KOPT-K1 (cell line): ENCODE measurements around the gene CREB5.

Experiments
- H3K27ac ChIP-seq: fragments of 200-600 bp; sonication (generic); 2 replicates; pipeline ENCODE4 v1.5.1; 2016; ENCODE audit warnings: antibody characterized with exemption, mild to moderate bottlenecking, low read depth, low read length; ENCODE audit not compliant: poor library complexity, severe bottlenecking
- H3K36me3 ChIP-seq: fragments of 200-600 bp; sonication (generic); 2 replicates; pipeline ENCODE4 v1.5.1; 2017; ENCODE audit warnings: antibody characterized with exemption, mild to moderate bottlenecking, low read length, moderate library complexity; ENCODE audit not compliant: insufficient read depth
- H3K9me3 ChIP-seq: fragments of 200-600 bp; sonication (generic); 2 replicates; pipeline ENCODE4 v1.5.1; 2017; ENCODE audit warnings: antibody characterized with exemption, low read length, mild to moderate bottlenecking; ENCODE audit not compliant: insufficient read depth, poor library complexity, severe bottlenecking

CREB5 gene

DNA sequence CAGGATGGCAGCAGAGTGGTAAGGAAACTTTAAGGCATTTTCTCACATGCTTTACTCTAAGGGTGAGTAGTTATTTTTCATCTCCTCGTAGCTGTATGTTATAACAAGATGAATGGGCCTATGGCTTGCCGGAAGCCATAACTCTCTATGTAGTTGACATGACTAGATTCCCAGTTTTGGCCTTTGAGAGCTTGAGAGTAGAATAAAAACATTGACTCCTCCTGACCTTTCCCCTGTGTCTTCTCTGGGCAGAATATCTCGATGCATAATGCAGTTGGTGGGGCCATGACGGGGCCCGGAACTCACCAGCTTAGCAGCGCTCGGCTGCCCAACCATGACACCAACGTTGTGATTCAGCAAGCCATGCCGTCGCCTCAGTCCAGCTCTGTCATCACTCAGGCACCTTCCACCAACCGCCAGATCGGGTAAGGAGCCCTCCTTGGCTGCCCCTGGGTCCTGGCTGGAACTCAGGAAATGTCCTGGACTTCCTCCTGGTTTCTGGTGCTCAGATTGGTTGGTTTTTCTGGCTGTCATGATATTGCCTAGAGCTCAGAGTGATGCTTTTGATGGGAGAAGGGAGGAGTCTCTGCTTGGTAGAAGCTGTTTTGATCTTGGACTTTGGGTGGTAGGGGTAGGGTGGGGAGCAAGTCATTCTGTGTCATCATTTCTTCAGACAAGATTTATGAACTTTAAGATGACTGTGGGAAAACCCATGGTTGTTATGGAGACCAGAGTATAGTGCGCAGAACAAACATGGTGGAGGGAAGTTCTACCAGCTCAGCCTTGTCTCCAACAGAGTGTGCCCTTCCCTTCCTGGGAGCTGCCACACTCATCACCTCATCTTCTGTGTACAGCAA, 158.0 kb downstream of the CREB5 start:
- Histone ChIP-seq H3K9me3 (no peaks in the 10 kb centered on the region), H3K36me3 (no peaks in the 10 kb centered on the region), H3K27ac (no peak overlapping the region)

DNA sequence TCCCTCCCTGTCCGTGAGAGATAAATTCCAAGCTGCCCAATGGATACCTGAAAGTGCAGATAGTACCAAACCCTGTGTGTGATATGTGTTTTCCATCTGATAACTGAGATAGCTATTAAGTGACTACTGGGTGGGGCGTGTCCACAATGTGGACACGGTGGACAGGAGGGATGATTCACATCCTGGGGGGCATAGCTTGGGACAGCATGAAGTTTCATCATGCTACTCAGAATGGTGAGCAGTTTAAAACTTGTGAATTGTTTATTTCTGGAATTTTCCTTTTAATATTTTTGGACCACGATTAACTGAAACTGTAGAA, 158.6 kb downstream of the CREB5 start:
- no peak overlapping the region for H3K27ac ChIP-seq
- no peaks in the 10 kb centered on the region for H3K9me3 ChIP-seq
- no peaks in the 10 kb centered on the region for H3K36me3 ChIP-seq

DNA sequence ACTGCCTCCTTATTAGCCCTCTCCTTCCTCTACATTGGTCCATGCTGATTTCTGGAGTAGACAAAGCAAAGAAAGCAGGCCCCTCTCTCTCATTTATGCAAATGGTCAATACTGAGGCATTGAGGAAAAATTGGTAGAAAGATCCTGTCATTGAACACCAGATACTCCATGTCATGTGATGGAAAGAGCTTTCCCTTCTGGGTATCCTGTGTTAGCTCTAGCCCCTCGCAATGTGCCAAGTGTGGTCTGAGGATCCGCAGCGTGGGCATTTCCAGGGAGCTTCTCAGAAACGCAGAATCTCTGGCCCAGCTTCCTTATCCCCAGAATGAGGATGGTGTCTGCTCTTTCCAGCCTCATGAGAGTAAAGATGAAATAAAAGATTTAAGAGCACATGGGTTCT, 159.1 kb downstream of the CREB5 start:
- Histone ChIP-seq H3K27ac (no peak overlapping the region), H3K9me3 (no peaks in the 10 kb centered on the region), H3K36me3 (no peaks in the 10 kb centered on the region)

DNA sequence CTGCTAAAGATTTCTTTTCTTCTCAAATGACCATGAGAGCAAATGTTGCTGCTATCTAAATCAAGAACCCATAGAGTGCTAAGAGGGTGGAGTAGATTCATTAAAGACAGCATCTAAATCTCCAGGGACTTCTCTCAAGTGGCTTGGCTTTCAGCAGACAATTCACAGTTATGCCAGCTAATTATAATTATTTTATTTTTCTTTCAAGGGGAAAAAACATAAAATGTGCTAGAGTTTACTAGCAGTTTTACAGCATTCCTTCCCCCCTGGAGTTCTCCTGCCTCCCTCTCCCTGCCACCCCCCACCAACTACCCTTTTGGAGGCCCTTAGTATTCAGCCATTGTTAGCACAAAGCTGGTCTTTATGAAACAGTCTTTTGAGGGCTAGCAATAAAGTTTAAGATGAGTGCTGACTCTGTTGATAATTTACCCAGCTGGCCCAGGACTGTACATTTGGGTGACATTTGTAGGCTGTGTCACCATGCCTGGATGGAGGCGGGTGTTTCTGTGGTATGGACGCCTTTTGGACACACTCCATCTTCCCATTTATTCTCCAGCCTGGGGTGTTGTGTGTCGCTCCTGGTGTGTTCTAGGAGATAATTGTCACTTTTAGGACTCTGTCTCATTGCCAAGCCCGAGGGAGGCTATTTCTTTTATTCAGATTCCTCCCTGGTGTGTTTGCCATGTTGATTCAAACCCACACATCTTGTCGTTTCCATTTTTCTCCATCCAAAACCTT, 160.2 kb downstream of the CREB5 start:
- no peaks in the 10 kb centered on the region for H3K9me3 ChIP-seq
- no peak overlapping the region for H3K27ac ChIP-seq
- no peaks in the 10 kb centered on the region for H3K36me3 ChIP-seq

DNA sequence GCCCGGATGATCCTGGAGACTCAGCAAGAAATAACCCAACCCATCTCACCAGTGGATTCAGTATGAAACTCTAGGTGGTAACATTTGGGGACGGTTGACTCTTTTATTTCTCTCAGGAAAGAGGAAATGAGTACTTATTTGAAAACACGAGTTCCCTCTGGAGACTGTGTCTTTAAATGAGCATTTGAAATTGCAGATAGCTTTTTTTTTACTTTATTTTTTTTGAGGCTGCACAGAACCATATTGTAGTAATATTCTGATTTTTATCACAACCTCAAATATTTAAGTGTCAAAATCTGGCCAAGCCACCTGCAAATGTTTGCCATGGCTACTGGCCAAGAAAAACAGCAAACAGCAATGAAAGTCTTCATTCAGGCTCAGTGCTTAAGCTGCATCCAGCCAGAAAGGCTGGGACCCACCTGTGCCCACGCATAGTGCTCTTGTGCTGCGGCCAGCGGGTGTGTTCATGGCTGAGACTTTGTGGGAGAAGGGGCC, 160.8 kb downstream of the CREB5 start:
- H3K36me3 ChIP-seq, result no peaks in the 10 kb centered on the region
- no peaks in the 10 kb centered on the region for H3K9me3 ChIP-seq
- H3K27ac ChIP-seq, result no peak overlapping the region

DNA sequence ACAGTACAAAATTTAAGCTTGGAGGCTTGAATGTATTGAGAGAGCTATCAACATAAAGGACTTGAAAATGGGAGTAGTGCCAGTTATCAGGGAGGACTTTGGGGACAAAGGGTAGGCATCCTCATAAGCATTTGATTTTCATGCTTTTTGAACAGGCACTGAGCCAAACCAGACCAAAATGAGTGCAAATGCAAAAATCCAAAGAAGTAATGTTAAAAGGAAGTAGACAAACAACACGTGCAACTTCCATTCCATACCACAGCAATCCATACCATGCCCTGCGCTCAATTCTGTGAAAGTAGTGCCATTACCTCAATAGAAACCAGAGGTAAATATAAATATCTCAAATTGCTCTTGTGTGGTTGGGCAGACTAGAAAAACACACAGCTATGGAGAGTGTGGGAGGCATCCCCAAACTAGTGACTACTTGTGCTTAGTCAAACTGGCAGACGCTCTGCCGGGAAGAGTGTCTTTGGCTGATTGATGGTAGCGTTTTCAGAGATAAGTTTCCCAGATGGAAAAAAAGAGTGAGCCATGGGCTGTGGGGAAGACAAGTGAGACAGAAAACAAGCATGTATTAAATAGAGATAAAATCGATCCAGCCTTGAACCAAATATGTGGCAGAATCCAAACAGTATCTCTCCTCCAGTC, 161.5 kb downstream of the CREB5 start:
- Histone ChIP-seq H3K27ac (no peak overlapping the region), H3K9me3 (no peaks in the 10 kb centered on the region), H3K36me3 (no peaks in the 10 kb centered on the region)

DNA sequence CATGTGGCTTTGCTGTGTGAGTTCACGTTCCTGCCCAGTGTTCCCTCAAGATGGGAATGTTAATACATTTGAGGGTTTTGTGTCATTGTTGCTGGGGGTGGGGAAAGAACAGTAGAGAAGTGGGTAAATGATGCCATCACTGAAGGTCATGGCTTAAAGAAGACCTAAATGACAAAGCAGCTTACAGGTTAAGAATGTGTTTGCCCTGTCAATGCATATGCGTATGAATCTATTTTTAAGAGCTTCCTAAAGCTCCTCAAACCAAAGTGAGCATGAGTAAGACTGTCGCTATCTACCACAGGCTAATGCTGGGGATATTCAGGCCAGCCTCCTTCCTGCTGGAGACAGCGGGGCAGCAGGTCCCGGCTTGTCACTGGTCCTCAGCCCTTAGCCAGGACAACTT, 162.9 kb downstream of the CREB5 start:
- H3K36me3 ChIP-seq, result no peaks in the 10 kb centered on the region
- H3K27ac ChIP-seq, result no peak overlapping the region
- H3K9me3 ChIP-seq, result no peaks in the 10 kb centered on the region

DNA sequence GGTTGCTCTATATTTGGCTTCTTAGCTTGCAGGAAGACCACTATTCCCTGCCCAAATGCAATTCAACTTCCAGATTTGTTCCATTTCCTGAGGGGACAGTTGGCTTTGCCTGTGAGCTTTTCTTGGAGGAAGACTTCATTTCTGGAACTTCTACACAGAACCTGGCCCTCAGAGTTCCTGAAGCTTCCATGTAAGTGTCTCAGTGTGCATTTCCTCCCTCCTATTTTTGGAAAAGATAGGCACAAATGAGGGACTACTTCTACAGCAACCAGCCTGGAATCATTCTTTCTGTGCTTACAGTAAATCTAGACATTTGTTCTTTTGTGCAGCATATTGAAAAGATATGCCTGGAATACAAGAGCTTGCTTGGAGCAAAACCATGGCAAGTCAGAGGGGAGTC, 164.3 kb downstream of the CREB5 start:
- Histone ChIP-seq H3K27ac (no peak overlapping the region), H3K9me3 (no peaks in the 10 kb centered on the region)

DNA sequence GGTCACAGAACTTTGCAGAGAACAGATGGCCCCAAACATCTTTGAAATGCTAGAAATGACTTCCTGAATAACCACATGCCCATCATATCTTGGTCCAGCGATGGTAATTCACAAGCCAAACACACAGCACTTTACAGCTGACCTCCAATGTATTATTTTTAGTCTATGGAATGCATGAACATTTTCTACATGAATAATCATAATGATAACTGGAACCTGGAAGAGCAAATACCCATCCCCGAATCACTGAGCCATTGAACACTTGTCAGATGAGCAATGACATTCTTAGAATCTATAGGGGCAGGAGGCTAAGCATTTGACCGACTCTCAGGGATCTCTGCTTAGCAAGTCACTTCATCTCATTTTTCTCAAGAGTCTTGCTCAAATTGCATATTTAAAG, 167.3 kb downstream of the CREB5 start:
- no peaks in the 10 kb centered on the region for H3K36me3 ChIP-seq
- H3K27ac ChIP-seq, result no peak overlapping the region
- H3K9me3 ChIP-seq, result no peaks in the 10 kb centered on the region

More for the DNA sequence above, 164.3 kb downstream of the CREB5 start:
- H3K36me3 ChIP-seq, result no peaks in the 10 kb centered on the region

DNA sequence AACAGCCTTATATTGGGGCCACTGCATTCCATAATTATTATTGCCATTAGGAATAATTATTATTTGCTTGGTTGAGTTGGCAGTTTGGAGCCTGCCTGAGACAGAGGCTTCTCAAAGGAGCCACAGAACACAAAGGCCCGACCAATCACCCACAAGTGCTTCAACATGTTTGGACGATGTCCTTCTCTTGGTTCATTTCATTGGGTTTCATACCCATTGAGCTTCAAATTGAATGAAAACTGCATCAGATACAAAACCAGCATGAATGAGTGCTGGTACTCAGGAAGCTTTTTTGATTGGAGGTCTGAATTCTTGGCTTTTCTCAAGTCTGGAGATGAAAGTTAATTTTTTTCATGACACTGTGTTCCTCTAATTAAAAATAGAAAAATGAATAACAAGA, 168.3 kb downstream of the CREB5 start:
- Histone ChIP-seq H3K36me3 (no peaks in the 10 kb centered on the region), H3K9me3 (no peaks in the 10 kb centered on the region), H3K27ac (no peak overlapping the region)

DNA sequence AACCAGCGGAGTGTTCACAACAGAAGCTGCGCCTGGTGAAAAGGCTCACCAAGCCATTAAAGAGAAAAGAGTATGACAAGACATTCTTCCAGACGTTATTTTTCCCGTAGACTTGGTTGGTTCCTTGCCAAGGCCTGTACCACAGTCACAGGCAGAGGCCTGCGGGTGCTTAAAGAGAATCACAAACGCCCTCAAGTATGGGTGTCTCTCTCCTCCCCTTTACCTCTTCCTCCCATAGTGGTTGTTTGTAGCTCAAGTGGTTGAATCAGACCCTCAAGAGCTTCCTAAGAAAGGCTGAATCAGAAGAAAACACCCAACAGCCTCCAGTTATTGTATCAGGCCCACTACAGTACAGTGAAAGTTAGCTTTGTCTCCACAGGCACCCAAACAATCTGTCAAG, 169.0 kb downstream of the CREB5 start:
- Histone ChIP-seq H3K9me3 (no peaks in the 10 kb centered on the region), H3K36me3 (no peaks in the 10 kb centered on the region), H3K27ac (no peak overlapping the region)

DNA sequence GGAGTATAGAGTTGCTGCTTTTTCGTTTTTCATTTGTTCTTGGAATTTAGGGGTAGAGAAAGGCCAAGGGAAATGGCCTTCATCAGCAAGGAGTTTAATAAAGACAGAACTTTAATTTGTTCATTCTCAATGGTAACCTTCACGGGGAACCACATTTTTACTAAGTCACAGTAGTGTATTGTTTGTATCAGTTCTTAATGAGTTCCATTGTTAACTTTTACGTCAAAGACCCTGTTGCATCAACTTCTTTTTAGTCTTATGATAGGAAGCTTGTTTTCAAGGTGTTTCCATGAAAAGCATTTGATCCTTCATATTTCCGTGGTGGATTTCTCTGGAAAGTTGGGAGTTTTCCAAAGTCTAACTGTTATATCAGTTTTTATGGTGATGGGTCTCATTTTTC, 169.9 kb downstream of the CREB5 start:
- Histone ChIP-seq H3K9me3 (no peaks in the 10 kb centered on the region), H3K27ac (no peak overlapping the region), H3K36me3 (no peaks in the 10 kb centered on the region)

DNA sequence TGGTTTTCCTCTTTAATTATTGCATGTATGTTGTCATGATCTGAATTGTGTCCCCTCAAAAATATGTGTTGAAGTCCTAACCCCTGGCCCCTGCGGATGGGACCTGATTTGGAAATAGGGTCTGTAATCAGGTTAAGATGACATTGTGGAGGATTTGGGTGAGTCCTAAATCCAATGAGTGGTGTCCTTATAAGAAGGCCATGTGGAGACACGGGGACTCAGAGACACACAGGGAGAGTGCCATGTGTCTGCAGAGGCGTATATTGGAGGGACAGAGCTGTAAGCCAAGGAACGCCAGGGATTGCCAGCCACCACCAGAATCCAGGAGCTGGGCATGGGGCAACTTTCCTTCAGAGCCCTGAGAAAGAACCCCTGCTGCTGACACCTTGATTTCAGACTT, 171.9 kb downstream of the CREB5 start:
- H3K27ac ChIP-seq, result no peak overlapping the region
- no peaks in the 10 kb centered on the region for H3K36me3 ChIP-seq
- H3K9me3 ChIP-seq, result no peaks in the 10 kb centered on the region

DNA sequence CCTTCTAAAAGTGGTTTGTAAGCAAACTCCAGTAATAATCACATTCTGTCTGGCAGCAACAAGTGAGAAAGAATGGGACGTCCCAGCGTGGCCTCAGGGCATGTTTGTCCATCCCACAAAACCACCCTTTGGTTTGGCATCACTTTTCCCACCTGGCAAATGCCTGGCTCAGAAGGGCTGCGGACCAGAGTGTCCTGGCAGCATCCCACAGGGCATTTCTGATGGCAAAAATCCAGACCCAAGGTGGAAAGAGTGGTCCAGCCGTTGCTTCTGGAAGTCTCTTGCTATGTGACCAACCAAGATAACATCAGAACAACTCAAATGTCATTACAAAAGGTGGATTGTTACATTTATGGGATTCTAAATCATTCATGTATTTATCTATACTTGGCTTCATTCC, 174.4 kb downstream of the CREB5 start:
- no peak overlapping the region for H3K27ac ChIP-seq
- no peaks in the 10 kb centered on the region for H3K36me3 ChIP-seq
- no peaks in the 10 kb centered on the region for H3K9me3 ChIP-seq

DNA sequence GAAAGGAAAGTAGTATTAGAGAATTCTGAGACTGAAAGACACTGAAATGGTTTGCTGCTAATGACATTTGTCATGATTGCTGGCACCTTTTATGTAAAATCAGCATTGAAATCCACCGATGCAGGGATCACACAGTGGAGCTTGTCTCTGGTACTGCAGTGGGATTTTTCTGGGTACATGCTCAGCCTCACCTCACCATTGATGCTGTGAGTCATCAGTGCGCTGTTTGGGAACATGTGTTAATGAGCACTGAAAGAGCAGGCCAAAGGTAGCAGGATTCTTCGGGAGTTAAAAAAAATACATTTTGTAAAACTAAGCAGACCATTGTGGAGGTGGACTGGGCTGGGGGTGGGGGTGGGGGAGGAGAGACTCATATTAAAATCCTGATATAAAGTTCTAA, 174.9 kb downstream of the CREB5 start:
- H3K36me3 ChIP-seq, result no peaks in the 10 kb centered on the region
- H3K9me3 ChIP-seq, result no peaks in the 10 kb centered on the region
- no peak overlapping the region for H3K27ac ChIP-seq
